ENCODE results near the gene NTM. TPM values are rescaled to one million over a fixed set of nuclear protein-coding genes. Genes with fewer than 3 reads are reported as not detected.

The NTM gene
- total and polyA plus RNA-seq, 2 donors (not counting 3 experiments of a cell fraction or from before 2014, with no cell fraction given), result 1.00 to 1.1 TPM

- ChIA-PET CTCF (interaction anchor here (4.5 kb wide), 1 partner anchor 203 kb away, joined by 26 read pairs; no protein-coding TSS in a partner anchor), POLR2A (no interaction called here)
- H3K9ac ChIP-seq (replicated peaks; ENCODE audit: extremely low read depth, insufficient read depth, low read length), result no peak overlapping the region
- H3K4me2 ChIP-seq (ENCODE audit: insufficient read depth, low read length), result no peak overlapping the region
- no peak overlapping the region for H3K27ac ChIP-seq (ENCODE audit: insufficient read depth, low read depth, low read length)
- dilution Hi-C loops (cut with MboI; ENCODE audit: extremely low pct_ligation_motif_present, low sequenced_read_pairs), result loop anchor here (25.0 kb wide), 1 partner anchor 186 kb away; no protein-coding TSS in a partner anchor
- no peak overlapping the region for H3K4me3 ChIP-seq (replicated peaks in 1 of 3; ENCODE audit: insufficient read depth in 1 of 3, low read depth in 1 of 3, low read length in 3 of 3)
- no peaks in the 10 kb centered on the region for H4K20me1 ChIP-seq (replicated peaks; ENCODE audit: control insufficient read depth, extremely low read depth, insufficient read depth, low read length)
- TF ChIP-seq EZH2 (IDR thresholded peaks at IDR 0.05; ENCODE audit: borderline replicate concordance, low read depth, low read length, severe bottlenecking) (no peak), MYC (IDR thresholded peaks at IDR 0.05; ENCODE audit: low read depth, low read length) (no peak), POLR2AphosphoS5 (IDR thresholded peaks at IDR 0.05; ENCODE audit: insufficient read depth, low read depth, low read length) (no peak), CTCF (IDR thresholded peaks at IDR 0.05; ENCODE audit: extremely low read depth in 1 of 2, insufficient read depth in 1 of 2, low read depth in 1 of 2, low read length in 2 of 2) (no peak), JUN (IDR thresholded peaks at IDR 0.05; ENCODE audit: borderline replicate concordance, insufficient read depth, insufficient read length, low read depth) (no peak), GATA2 (IDR thresholded peaks at IDR 0.05; ENCODE audit: insufficient read depth, insufficient read length, low read depth, low read length) (no peak), FOS (IDR thresholded peaks at IDR 0.05; ENCODE audit: borderline replicate concordance, insufficient read depth, low read length) (no peak), POLR2A (IDR thresholded peaks at IDR 0.05; ENCODE audit: low read depth, low read length) (no peak), MAX (IDR thresholded peaks at IDR 0.05; ENCODE audit: insufficient read depth, insufficient read length) (no peak)
- H2AFZ ChIP-seq (ENCODE audit: low read depth, low read length), result no peak overlapping the region
- H3K9me1 ChIP-seq (replicated peaks; ENCODE audit: control insufficient read depth, extremely low read depth, insufficient read depth, low read length), result no peaks in the 10 kb centered on the region
- DNase-seq (ENCODE audit: low read depth, low spot score) (no peak), FAIRE-seq (no peak)
- no peaks in the 10 kb centered on the region for H3K79me2 ChIP-seq (ENCODE audit: control insufficient read depth, insufficient read depth, low read length)
- BruUV-seq (replicated peaks), result no TSS peak
- intact Hi-C loops (cut with micrococcal nuclease), result no loop called here
- no peaks in the 10 kb centered on the region for H3K9me3 ChIP-seq (replicated peaks; ENCODE audit: control insufficient read depth, insufficient read depth, low read length)
- H3K4me1 ChIP-seq (ENCODE audit: control insufficient read depth, extremely low read depth, insufficient read depth, low read length), result no peaks in the 10 kb centered on the region
- H3K27me3 ChIP-seq (ENCODE audit: control insufficient read depth in 2 of 2, insufficient read depth in 2 of 2, low read length in 2 of 2), result no peaks in the 10 kb centered on the region
- no peaks in the 10 kb centered on the region for H3K36me3 ChIP-seq (ENCODE audit: control insufficient read depth in 2 of 2, extremely low read depth in 1 of 2, insufficient read depth in 2 of 2, low read length in 2 of 2)
Observed at GRCh38 chr11:131923309-131923708, 552.9 kb downstream of the NTM start.

All from endothelial cell of umbilical vein (primary cell).